ENCODE data around the gene RAB4A. TPM values are rescaled to one million over a fixed set of nuclear protein-coding genes. Genes with fewer than 3 reads are reported as not detected.

The RAB4A gene
- polyA plus RNA-seq, 1 donor from 2014 or later = 49.8 TPM

- no peaks in the 10 kb centered on the region for H3K79me2 ChIP-seq (replicated peaks; ENCODE audit: insufficient read depth, low read length)
- H2AFZ ChIP-seq (ENCODE audit: low read depth, low read length) = no peak overlapping the region
- TF ChIP-seq, protein P1, sequence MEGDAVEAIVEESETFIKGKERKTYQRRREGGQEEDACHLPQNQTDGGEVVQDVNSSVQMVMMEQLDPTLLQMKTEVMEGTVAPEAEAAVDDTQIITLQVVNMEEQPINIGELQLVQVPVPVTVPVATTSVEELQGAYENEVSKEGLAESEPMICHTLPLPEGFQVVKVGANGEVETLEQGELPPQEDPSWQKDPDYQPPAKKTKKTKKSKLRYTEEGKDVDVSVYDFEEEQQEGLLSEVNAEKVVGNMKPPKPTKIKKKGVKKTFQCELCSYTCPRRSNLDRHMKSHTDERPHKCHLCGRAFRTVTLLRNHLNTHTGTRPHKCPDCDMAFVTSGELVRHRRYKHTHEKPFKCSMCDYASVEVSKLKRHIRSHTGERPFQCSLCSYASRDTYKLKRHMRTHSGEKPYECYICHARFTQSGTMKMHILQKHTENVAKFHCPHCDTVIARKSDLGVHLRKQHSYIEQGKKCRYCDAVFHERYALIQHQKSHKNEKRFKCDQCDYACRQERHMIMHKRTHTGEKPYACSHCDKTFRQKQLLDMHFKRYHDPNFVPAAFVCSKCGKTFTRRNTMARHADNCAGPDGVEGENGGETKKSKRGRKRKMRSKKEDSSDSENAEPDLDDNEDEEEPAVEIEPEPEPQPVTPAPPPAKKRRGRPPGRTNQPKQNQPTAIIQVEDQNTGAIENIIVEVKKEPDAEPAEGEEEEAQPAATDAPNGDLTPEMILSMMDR (IDR thresholded peaks at IDR 0.05; ENCODE audit: poor library complexity, severe bottlenecking) = no peak
- TF ChIP-seq MXI1 (conservative IDR thresholded peaks at IDR 0.05; ENCODE audit: poor library complexity, severe bottlenecking) (no peak), EZH2 (IDR thresholded peaks at IDR 0.05; ENCODE audit: borderline replicate concordance, insufficient read depth, low read length, poor library complexity, severe bottlenecking) (no peak), REST (IDR thresholded peaks at IDR 0.05; ENCODE audit: borderline replicate concordance) (no peak), TAF1 (IDR thresholded peaks at IDR 0.05; ENCODE audit: low read depth) (no peak)
- H3K4me2 ChIP-seq (ENCODE audit: low read length) = no peak overlapping the region
- no peaks in the 10 kb centered on the region for H3F3A ChIP-seq (ENCODE audit: insufficient read depth, low read length, poor library complexity, severe bottlenecking)
- no peaks in the 10 kb centered on the region for H3K9me2 ChIP-seq (ENCODE audit: insufficient read depth, low read length)
- H3K9me3 ChIP-seq (ENCODE audit: low read length) = no peaks in the 10 kb centered on the region
- no peaks in the 10 kb centered on the region for H4K20me1 ChIP-seq (ENCODE audit: insufficient read depth)
- H3K27me3 ChIP-seq (ENCODE audit: insufficient read depth, low read depth, low read length) = no peaks in the 10 kb centered on the region
- no peak overlapping the region for H3K4me3 ChIP-seq (ENCODE audit: low read length)
- H3K36me3 ChIP-seq (ENCODE audit: insufficient read depth, low read length) = no peaks in the 10 kb centered on the region
- H3K9ac ChIP-seq (ENCODE audit: low read length) = no peak overlapping the region
- no peak overlapping the region for H3K27ac ChIP-seq (ENCODE audit: low read length)
Observed at GRCh38 chr1:229248821-229249817, 21.8 kb upstream of the RAB4A start.

- no peak overlapping the region for H2AFZ ChIP-seq (ENCODE audit: low read depth, low read length)
- H3K4me2 ChIP-seq (ENCODE audit: low read length) = no peak overlapping the region
- H3F3A ChIP-seq (ENCODE audit: insufficient read depth, low read length, poor library complexity, severe bottlenecking) = no peaks in the 10 kb centered on the region
- TF ChIP-seq EZH2 (IDR thresholded peaks at IDR 0.05; ENCODE audit: borderline replicate concordance, insufficient read depth, low read length, poor library complexity, severe bottlenecking) = no peak
- no peaks in the 10 kb centered on the region for H3K79me2 ChIP-seq (replicated peaks; ENCODE audit: insufficient read depth, low read length)
- H3K27me3 ChIP-seq (ENCODE audit: insufficient read depth, low read depth, low read length) = no peaks in the 10 kb centered on the region
- H3K36me3 ChIP-seq (ENCODE audit: insufficient read depth, low read length) = no peaks in the 10 kb centered on the region
- no peak overlapping the region for H3K9ac ChIP-seq (ENCODE audit: low read length)
- no peaks in the 10 kb centered on the region for H3K9me3 ChIP-seq (ENCODE audit: low read length)
- H3K9me2 ChIP-seq (ENCODE audit: insufficient read depth, low read length) = no peaks in the 10 kb centered on the region
- no peak overlapping the region for H3K4me3 ChIP-seq (ENCODE audit: low read length)
- H4K20me1 ChIP-seq (ENCODE audit: insufficient read depth) = no peaks in the 10 kb centered on the region
- no peak overlapping the region for H3K27ac ChIP-seq (ENCODE audit: low read length)
Observed at GRCh38 chr1:229249854-229250644, 20.9 kb upstream of the RAB4A start.

All from neural cell (in vitro differentiated cells).